Glomerular visceral epithelial cell (primary cell): Measurements from ENCODE around the gene CEP128.

Experiments used
- DNase-seq: peaks from one replicate; pipeline ENCODE4 v3.0.0-alpha.2; 2016; ENCODE audit errors: extremely low spot score

The CEP128 gene

DNA sequence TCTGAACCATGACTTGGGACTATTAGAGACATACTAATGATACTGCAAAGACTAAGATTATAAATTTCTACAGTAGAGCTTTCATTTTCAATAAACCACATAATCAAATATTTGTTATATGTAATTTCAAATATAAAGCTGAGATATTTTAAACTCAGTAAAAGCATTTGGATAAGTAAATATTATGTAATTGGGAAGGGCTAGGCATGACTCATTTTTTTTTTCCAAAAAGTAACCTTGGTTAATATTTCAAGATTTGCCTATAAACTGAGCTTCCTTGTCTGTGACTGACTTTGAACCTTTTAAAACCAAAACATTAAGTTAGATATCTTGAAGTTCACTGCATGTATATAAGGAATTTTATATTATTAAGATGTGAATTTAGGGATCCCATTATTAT is 332.5 kb downstream of the CEP128 start:
- no peak for DNase-seq

DNA sequence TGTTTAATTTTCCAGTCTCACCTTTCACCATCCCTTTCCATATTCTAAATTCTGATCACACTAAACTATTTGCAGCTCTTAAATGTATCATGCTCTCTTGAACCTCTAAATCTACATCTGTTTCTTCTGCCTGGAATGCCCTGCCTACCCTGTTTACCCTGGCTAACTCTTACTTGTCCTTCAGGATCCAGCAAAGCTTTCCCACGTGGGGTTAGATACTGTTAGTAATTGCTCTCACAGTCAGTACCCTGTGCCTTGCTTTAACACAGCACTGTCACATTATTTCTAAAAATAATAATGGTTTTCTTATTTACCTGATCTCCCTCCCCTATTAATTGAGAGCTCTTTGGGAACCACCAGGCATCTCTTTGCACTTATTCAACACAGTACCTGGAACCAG is 333.0 kb downstream of the CEP128 start:
- DNase-seq = no peak

DNA sequence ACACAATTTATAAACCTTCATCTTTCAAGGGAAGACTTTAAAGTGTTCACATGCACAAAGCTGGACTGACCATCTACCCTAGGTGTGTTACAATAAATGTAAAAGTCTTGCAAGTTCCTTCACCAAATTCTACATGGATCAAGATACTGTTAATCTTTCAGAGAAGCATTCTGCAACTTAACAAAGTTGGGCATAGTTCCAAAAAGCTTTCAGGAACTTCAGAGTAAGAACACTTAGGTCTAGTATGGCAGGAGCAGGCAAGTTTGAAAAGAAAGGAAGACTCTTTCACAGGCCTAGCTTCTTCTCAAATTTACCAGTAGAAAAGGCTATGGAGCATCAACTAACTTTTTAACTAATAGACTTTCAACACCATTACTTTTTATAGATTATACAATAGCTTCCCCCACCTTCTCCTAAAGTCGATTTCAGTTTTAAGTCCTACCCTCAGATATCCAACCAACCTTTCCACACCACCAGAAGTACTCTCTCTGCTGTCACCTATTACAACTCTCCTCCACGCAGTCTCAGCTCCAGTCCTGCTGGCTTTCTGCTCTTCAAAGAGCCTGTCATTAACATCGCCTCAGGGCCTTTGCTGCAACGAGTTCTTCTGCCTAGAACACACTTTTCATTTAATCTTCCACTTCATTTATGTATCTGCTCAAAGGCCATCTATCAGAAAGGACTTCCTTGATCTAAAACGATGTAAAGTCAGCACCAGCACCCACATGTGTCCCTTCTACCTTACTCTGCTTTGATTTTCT is 333.9 kb downstream of the CEP128 start:
- no peak for DNase-seq

DNA sequence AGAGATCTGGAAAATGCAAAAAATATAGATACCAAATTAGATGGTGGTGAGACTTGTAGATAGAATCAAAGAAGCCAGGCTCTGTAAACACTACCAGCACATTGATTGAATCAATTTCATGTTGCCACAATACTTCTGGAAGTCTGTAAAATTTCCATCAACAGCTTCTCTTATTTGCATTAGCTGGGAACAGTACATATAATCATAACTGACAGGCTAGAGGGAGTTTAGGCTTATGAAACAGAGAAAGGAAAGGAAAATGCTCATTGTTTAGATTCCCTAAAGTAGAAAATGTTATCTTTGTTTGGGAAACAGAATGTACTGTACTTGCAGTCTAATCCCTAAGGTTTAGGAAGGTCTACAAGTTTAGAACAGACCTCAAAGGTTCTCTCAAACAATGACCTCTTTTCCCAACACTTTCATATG is 335.2 kb downstream of the CEP128 start:
- no peak for DNase-seq

DNA sequence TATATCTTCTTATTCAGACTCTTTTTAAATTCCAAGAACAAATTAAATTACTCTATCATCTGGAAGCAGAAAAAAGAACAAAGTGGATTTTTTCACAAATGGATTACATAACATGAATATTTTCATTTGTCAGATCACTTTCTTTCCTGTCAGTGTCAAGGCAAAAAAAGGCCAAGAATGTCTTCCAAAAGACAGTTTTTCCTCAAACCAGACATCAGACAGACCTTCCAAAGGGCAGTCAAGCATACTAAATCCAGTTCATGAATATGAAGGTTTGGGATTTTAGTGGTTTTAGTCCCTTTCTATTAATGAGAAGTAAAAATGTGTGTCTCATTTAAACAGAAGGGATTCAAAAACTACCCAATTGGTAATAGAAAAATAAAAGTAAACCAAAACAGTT is 336.0 kb downstream of the CEP128 start:
- no peak for DNase-seq

DNA sequence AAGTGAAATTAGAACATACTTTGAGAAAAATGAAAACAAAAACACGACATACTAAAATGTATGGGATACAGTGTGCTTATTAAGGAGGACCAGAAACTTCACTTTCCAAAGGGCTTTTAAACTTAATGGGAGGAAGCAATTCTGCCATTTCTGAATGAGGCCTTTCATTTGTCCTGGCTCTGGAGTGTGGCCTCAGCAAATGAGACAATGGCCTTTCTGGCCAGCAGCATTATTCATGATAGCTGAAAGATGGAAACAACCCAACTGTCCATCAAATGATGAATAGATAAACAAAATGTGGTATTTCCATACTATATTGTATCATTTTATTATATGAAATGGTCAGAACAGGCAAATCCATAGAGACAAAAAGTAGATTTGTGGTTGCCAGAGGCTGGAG is 338.6 kb downstream of the CEP128 start:
- DNase-seq = no peak

DNA sequence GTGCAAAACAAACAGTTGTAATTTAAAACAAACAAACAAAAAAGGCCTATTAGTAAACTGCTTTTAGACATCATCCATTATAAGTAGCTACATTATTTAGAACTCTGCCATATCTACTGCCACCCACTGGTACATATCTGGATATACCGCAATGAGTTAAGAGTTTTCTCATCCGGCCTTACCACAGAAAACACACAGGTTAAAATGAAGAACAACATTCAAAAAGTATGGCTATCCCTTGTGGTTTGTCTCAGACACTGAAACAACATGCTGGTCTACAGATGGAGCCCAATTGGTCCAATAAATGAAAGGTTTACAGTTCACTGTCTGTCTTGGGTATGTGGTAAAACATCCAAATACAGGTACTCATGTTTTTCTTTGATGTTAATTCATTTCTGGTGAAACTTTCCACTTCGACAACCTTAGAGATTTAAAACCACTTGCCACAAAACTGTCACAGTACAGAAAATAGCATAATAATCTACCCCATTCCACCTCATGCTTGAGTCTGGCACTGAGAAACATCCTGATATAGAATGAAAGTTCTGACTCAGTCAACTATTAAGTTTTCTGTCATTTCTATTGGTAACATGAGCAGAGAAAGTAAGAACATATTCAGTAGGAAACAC is 354.3 kb downstream of the CEP128 start:
- DNase-seq = peak; percentile 16

DNA sequence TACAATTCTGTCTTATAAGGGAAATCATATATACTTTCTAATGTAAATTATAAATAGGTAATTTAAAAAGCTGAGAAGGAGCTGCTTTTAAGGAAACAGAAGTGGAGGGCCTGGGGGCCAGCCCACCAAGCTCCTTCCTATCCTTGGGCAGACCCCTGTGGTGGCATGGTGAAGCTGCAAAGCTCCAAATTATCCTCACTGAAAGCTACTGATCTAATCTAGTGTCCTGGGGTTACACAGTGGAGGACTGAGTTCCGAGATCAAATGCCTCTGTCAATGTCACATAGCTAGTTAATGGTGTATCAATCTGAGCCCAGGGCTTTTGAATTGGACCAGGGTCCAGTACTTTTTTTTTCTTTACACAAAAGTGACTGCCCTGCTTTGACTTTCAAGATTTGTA is 355.4 kb downstream of the CEP128 start:
- no peak for DNase-seq

DNA sequence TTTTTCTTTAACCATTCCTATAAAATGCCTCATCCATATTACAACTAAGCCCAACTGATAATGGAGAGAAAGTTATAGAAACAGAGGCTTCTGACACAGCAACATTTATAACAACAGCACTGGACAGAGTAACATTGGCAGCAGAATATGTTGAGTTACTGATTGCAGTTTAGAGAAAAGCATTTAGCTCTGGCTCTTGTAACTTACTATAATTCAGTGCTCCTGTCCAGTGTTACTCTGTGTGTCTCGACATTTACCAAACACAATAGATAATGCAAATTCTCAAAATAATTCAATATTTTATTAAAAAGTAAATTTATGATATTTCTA is 356.1 kb downstream of the CEP128 start:
- DNase-seq = no peak

DNA sequence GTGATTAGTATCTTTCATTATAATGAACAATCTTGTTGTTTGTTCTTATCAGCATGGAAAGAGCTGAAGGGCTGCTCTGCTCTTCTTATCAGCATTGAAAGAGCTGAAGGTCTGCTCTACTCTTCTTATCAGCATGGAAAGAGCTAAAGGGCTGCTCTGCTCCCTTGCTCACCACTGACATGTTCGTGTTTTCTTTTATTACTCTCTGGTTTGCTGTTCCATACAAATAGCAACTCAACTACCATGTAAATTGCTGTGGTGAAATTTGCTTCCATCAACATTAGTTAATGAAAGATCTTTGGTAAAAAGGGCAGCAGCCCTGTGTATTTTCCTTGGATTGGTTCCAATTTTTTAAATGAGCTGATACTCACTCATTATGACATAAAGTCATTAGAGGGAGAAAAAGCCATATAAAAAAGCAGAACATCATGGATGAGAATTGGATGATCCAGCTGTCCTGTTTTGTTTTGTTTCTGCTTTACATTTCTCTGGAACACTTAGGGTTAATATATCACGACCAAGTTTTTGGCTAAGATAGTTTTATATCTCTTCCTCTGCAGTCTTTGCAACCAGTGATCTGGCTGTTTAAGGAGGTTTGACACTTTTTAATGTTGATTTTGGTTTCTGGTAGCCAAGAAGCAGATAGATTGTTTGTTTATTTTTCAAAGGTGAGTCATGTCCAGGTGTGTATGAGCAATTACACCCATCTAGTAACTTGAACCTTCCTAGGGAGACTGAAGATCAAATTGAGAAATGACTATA is 356.6 kb downstream of the CEP128 start:
- DNase-seq = peak; percentile 12

DNA sequence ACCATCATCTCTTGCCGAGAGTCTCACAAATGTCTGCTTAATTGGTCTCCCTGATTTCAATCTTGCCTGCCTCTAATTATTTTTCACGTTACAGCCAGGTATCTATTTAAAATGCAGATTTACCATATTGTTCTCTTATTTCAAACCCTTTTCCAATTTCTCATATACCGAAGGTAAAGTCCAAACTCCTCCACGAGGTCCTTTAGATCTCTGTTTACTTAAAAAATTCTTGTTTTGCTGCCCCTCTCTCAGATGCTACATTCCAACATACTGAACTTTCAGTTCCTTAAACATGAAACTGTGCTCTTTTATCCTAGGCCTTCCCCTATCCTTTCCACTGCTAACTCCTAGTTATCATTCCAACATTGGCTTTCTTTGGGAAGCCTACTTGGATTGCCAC is 363.9 kb downstream of the CEP128 start:
- no peak for DNase-seq

DNA sequence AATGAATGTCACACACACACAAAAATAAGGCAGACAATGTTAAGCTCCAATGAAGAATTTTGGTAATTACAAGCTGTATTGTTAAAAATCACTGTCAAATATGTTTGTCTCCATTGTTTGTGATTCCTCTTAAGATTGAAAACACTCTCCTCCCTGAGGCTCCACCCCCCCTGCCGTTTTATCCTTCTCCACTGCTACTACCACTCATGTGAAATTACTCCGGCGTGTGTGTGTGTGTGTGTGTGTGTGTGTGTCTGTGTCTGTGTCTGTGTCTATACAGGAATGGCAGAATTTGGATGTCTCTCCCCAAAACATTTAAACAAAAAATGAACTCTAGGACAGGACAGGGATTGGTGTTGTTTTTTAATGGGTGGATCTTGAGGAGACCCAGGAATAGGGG is 365.1 kb downstream of the CEP128 start:
- DNase-seq = no peak

DNA sequence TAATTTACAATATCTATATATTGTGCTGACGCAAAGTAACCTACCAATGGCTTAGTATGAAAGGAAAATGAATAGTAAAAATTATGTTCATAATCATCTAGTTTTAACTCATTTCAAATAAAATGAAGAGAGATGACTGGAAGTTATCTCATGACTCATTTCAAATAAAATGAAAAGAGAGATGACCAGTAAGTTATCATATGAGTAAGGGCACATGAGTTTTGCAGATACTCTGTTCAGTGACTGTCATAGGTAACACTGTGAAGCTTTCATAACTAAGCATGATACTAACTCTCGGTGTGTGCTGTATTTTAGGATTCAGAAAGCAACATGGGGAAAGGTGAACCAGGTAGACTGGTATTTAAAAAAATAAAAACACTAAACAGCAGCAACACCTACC is 365.8 kb downstream of the CEP128 start:
- DNase-seq = no peak

DNA sequence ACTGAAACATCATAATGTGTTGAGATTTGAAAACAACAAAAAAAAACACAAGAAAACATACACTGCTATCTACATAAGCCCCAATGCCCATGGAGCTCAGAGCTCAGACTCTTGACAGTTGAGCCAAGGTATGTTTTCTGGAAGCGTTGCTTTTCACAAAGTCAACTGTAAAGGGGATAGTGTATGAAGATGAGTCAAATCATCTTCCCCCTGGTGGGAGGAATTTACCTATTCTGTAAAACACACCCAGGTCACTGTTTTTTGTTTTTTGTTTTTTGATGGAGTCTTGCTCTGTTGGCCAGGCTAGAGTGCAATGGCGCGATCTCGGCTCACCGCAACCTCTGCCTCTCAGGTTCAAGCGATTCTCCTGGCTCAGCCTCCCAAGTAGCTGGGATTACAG is 368.9 kb downstream of the CEP128 start:
- DNase-seq = no peak

DNA sequence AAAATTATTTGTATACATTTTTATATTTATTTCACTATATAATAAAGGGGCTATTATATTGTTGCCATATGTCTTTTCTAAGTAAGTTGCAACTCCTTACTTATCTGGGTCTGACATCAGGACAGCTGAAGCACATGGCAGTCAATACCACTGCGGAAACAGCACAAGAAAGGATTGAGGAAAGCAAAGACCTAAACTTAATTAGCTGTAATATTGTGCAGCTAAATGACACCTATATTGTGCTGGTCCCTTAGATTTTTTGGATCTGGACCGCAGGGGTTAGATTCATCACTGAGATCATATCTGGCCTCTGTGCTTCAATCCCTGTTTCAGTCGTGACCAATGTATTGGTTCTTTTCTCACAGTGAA is 370.6 kb downstream of the CEP128 start:
- DNase-seq = no peak

DNA sequence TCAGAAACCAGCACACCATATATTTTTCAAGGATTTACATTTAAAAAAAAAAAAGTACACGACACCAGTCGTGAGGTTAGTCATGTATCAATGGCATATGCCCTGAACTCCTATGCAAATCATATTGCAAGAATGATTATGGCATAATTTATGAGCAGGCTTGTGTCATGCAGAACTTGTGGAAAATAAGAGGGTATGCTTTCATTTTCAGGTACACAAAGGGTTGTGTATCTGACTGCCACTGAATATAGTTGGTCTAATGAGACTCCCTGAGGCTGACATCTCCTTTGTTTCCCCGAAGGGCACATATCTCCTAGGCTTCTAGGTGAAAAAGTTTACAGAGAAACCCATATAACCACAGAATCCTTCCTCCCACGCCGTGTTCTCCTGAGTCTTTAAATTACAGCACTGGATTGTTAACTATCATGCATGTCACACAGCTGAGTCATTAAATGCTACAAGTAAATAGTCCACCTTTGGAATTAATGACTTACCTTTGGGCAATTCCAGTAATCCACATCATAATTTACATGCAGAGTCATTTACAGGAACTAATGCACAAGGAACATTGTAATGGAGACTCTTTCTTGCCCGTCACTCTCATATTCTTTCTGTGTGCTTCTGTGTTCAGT is 373.5 kb downstream of the CEP128 start:
- DNase-seq = peak; percentile 42

DNA sequence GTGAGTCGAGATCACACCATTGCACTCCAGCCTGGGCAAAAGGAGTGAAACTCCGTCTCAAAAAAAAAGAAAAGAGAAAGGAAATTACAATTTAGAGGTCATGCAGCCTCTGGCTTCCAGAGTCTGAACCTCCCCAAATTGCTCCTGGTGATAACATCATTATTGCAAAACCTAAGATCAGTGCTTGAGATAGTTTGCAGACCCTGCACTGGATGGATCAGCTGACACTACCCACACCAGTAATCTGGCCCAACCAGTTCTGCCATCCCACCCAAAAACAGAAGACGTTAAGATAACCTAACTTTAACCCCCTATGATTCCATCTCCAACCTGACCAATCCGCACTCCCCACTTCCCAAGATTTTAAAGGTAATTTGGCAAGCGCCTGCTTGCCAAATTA is 376.5 kb downstream of the CEP128 start:
- DNase-seq = no peak

DNA sequence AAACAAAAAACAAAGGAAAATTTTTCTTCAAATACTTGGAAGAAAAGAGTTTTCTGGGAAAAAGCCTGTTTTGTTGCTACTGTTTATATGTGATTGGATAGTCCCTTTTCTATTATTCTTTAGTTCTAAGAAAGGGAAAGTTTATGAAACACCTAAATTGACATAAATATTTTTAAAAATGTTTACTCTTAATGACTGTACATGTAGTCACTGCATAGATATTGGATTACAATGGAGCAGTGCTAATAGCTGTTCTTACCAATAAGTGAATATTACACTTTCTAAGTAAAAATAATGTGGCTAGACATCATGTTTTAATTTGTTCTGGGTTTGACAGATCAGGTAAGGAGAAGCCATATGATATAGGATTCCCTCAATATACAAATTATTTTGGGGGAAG is 377.5 kb downstream of the CEP128 start:
- no peak for DNase-seq

DNA sequence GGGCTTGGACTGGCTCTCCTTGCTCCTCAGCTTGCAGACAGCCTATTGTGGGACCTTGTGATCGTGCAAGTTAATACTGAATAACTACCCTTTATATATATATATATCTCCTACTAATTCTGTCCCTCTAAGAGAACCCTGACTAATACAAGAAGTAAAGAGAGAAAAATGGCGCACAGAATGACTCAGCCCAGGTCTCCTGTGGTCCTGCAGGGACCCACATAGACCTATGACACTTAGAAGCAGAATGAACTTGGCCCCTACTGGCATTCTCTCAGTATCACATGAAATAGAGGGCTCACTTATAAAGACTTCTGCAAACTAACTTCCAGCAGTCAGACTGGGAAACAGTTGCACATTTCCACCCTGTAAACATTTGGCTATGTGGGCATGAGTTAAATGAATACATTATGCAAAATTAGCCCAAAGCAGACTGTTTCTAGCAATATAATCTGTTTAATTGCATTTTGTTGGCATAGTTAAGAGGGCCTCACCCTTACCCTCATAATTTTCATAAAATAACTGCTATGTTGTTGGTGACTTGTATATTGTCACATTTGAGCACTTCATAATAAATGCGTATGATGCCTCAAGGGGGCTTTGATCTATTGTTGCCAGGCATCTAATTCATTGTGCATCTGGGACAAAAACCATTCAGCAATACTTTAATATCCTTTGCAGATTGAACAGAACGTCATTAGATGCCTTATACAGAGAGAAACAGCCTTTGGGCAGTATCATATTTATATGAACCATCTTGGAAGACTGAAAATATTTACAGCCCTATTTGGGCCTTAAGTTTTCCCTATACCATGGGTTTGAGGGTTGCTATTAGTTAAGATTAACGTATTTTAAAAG is 380.5 kb downstream of the CEP128 start:
- no peak for DNase-seq

DNA sequence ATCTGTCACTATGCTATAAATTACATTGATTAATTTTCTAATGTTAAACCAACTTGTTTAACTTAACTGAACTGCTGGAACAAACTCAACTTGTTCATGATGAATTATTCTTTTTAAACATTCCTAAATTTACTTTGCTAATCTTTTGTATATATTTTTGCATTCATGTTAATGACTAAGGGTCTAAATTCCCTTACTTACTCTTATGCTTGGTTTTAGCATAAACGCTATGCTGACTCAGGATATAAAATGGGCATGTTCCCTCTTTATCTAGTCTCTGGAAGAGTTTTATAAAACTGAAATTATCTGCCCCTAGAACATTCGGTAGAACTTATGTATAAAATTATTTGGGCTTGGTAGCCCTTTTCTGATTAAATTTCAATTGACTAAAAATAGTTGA is 387.4 kb downstream of the CEP128 start:
- no peak for DNase-seq

DNA sequence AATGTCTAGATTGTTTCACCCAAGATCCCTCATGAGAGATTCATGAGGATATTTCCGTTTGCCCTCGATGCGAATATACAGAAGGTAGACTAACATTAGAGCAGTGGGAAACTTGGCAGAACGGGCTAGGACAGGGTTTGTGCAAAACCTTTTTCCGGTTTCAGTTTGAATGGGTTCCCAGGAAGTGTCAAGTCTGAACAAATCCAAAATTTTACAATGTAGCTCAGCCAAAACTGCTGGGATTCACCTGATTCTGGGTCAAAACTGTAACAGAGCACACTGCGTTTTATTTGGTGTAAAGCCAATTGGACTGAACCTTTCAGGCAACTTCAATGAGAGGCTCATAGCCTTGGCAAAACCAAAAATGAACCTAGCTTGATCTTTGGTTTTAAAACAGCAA is 392.4 kb downstream of the CEP128 start:
- no peak for DNase-seq
